Right lobe of liver (tissue), 4 donors: ENCODE results near the gene NPR1.

Experiments used
- CTCF ChIP-seq, 4 donors: fragments of 200-600 bp in 3 of 4; fragments of 450-650 bp in 1 of 4; IDR thresholded peaks; one replicate each; pipeline versions ENCODE4 v1.5.1 to v1.8.0; 2016 to 2022; ENCODE audit warnings: antibody characterized with exemption in 4 of 4, mild to moderate bottlenecking in 2 of 4
- POLR2A ChIP-seq: fragments of 450-650 bp; IDR thresholded peaks from one replicate; pipeline ENCODE4 v1.6.1; 2017; ENCODE audit warnings: antibody characterized with exemption, mild to moderate bottlenecking
- donor health status: DM: no; HTN: no; CAD: no.
- donor health status: DM: no; HTN: no; CAD: no.
- donor health status: DM: no; HTN: yes; CAD: no.

- TF ChIP-seq CTCF (IDR thresholded peaks at IDR 0.05) = no peak
- TF ChIP-seq POLR2A = no peak
Measured at GRCh38 chr1:153697191-153698019, 18.9 kb downstream of the NPR1 start.
